Astrocyte (in vitro differentiated cells and primary cell): ENCODE data around the gene PAPSS1.

ENCODE experiments used
- CTCF ChIP-seq: IDR thresholded peaks from 2 replicates; pipeline ENCODE4 v1.5.1; 2011; ENCODE audit warnings: low read depth, mild to moderate bottlenecking, inconsistent platforms, low read length, moderate library complexity; ENCODE audit not compliant: insufficient read depth
- EZH2 ChIP-seq: IDR thresholded peaks from 2 replicates; pipeline ENCODE4 v1.6.1; 2012; ENCODE audit warnings: mild to moderate bottlenecking, low read length, inconsistent platforms; ENCODE audit not compliant: insufficient read depth

GRCh38 chr4:107631560-107631959 lies 88.5 kb downstream of the PAPSS1 start:
- TF ChIP-seq CTCF (no peak), EZH2 (no peak)
